GM13977 (cell line): Measurements from ENCODE around the gene APOBEC3B.
"Not testable (repeated sequence)": the region's sequence is repeated elsewhere in the genome, so short reads cannot be mapped to it uniquely, and the experiment has no call there.

Experiments
- DNase-seq: peaks from one replicate; pipeline ENCODE4 v3.0.0; 2012; ENCODE audit warnings: low spot score
- CTCF ChIP-seq: IDR thresholded peaks from 2 replicates; pipeline ENCODE4 v1.5.1; 2012; ENCODE audit warnings: mild to moderate bottlenecking, control low read depth; ENCODE audit not compliant: insufficient read depth; ENCODE audit errors: extremely low read depth, missing control alignments
- in situ Hi-C: fragments of 300-500 bp; cut with MboI; formaldehyde crosslinking; loops from one replicate; pipeline ENCODE4 v1.12.0; 2022; ENCODE audit warnings: low sequenced_read_pairs, low pct_unique_long_range_greater_than_20kb, mixed read lengths, inconsistent platforms; ENCODE audit not compliant: unreplicated experiment

Gene APOBEC3B

GRCh38 chr22:39027717-39028116 lies 45.6 kb downstream of the APOBEC3B start:
- in situ Hi-C loops, result no loop called here
- no peak for DNase-seq
- no peak for TF ChIP-seq CTCF

GRCh38 chr22:39028281-39028680 lies 46.1 kb downstream of the APOBEC3B start:
- no peak for TF ChIP-seq CTCF
- DNase-seq, result no peak
- in situ Hi-C loops, result no loop called here

GRCh38 chr22:39029227-39029626 lies 47.1 kb downstream of the APOBEC3B start:
- DNase-seq, result no peak
- TF ChIP-seq CTCF, result no peak
- in situ Hi-C loops, result no loop called here

GRCh38 chr22:39030705-39031104 lies 48.6 kb downstream of the APOBEC3B start:
- no peak for DNase-seq
- in situ Hi-C loops, result no loop called here
- TF ChIP-seq CTCF, result no peak

- DNase-seq, in situ Hi-C loops: not testable (repeated sequence)
Observed at GRCh38 chr22:39031434-39032295, 49.5 kb downstream of the APOBEC3B start.

GRCh38 chr22:39037071-39037470 lies 54.9 kb downstream of the APOBEC3B start:
- DNase-seq, in situ Hi-C loops: not testable (repeated sequence)

- in situ Hi-C loops, result no loop called here
- TF ChIP-seq CTCF, result no peak
Observed at GRCh38 chr22:39039306-39040126, 57.4 kb downstream of the APOBEC3B start.

GRCh38 chr22:39040155-39040537 lies 58.0 kb downstream of the APOBEC3B start:
- in situ Hi-C loops, DNase-seq: not testable (repeated sequence)

More at GRCh38 chr22:39039306-39040126, 57.4 kb downstream of the APOBEC3B start:
- DNase-seq, result no peak
